M059J (cell line): ENCODE data around the gene NTPCR. TPM values are rescaled to one million over a fixed set of nuclear protein-coding genes. Genes with fewer than 3 reads are reported as not detected.
"Not testable (repeated sequence)": the region's sequence is repeated elsewhere in the genome, so short reads cannot be mapped to it uniquely, and the experiment has no call there.

ENCODE experiments used
- DNase-seq: peaks from one replicate; pipeline ENCODE4 v3.0.0-alpha.2; 2012; ENCODE audit warnings: low read depth
- total RNA-seq: library from RNA; depleted of rRNA; stranded (reverse); fragments of >200 nt; shearing (Covaris generic); gene quantifications from 2 replicates; pipeline ENCODE4 v1.2.3, GENCODE V29; 2014; rRNA removed

Gene NTPCR, protein sequence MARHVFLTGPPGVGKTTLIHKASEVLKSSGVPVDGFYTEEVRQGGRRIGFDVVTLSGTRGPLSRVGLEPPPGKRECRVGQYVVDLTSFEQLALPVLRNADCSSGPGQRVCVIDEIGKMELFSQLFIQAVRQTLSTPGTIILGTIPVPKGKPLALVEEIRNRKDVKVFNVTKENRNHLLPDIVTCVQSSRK
- total RNA-seq: 67.2 and 92.3 TPM in 2 replicates

DNA sequence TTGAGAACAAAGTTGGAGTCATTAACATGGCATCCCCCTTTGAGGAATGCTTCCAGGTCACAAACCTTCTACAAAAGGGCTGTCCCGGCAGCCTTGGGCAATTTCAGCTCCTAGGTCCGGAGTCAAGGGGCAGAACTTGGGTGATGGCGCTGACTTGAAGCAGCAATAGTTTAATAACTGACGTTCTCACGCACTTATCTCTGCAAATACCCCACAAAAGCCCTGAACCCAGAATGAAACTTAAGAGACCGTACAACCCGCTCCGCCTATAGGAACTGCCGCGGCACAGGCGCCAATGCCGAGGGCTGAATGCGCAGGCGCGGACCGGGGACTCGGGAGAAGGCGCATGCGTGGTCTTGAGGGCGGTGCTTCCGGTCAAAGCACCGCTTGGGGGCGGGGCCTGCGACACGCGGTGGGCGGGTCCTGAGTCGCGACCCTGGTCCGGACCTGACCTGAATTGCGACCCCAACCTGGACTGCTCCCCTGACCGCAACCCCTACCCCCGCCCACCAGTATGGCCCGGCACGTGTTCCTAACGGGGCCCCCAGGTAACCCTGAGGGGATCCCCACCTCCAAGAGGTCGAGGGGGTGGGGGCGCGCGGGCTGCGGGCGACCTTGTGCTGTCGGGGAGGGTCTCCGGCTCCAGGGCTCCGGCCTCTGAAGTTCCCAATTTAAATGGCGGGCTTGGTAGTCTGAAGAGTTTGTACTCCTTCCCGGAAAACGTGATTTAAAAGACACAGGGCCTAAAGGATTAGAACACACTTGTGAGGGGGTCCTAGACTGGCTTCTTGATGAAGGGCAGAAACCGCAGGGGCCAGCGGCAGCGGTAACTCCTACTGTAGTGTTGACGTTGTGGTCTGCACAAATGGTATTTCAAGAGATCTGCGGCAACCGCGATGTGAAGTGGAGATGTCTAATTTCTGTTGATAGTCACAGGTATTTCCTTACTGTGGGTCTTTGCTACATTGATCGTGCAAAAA lies at the start of gene NTPCR:
Gene NTPCR, plus strand, starts transcription at position 415 of the 980 bp plus-strand sequence. Its CDS starts 100 bp downstream, at position 515.
- DNase-seq: peak; percentile 91

DNA sequence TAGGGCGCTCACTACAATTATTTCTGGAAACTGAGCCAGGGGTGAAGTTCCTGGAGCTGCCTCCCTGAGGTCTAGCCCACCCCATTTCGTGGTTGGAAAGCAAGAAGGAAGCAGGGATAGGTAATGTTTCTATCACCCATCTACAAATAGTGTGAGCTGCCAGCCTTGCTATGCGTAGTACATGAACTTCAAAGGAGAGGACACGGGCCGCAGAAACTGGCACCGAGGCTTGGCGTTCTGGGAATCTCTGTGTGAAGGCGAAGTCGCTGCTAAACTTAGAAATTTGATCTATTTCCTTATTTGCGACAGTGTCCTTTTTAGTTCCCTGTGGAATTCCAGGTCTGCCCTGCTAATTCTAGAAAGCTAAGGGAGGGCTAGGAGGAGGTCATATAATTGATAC lies 49.6 kb upstream of the NTPCR start:
- DNase-seq: no peak

DNA sequence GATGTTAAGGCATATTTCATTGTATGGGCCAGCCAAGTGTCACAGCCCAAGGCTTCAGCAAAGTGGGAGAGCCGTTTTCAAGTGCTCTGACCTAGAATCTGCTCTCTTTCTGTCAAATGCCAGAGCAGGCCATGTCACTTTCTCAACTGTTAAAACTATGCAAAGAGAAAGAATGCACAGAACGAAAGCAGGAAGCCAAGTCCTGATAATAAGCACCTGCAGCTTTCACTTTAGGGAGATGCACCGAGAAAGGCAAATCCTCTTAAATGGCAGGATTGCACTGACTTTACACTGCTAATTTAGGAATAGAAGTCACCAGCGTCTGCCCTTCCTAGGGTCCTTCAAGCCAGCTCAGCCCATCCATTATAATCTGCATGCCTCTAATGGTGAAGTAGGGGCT lies 49.2 kb upstream of the NTPCR start:
- no peak for DNase-seq

DNA sequence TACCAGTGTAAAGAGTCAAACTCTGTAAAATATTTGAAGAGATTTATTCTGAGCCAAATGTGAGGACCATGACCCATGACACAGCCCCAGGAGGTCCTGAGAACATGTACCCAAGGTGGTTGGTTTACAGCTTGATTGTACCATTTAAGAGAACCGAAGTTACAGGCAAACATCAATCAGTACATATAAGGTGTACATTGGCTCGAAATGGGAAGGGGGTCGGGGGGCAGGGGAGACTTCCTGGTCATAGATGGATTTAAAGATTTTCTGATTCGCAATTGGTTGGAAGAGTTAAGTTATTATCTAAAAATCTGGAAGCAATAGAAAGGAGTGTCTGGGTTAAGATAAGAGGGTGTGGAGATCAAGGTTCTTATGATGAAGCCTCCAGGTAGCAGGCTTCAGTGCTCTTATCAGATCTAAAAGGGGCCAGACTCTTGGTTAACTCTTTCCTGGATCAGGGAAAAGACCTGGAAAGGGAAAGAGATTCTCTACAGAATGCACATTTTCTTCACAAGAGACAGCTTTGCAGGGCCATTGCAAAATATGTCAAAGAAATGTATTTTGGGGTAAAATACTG lies 47.5 kb upstream of the NTPCR start:
- DNase-seq: no peak

DNA sequence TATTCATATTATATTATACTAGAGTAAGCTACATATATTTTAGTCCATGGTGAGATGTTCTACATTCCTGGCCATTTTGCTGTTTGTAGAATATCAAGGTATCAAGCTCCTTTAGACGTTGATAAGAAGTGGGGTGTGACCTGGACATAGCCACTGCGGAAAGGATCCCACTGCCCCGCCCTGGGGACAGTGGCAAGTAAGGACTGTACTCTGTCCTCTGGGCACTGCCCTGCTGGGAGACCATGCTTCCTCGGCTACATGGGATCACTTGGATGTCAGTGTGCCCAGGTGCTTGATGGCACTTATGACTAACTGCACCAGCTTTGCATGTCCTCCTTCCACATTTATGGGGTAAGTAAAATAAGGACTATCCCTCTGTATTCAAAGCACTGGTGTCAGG lies 46.3 kb upstream of the NTPCR start:
- DNase-seq: no peak

DNA sequence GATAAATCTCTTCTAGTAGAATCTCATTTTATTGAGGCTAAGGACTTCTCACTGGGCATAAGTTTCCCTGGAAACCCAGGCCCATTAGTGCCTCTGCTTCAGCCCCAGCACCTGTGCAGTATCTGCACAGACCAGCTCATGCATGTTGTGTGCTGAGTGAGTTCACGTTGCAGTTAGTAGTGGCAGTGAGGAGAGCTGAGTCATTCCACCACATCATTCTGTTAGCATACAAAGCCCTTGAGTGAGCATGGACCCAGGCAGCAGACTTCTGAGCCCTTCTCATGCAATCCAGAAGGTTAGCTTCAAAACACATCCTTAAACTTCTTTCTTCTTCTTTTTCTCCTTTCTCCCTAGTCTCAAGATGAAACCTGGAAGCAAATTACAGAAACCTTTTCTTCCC lies 45.8 kb upstream of the NTPCR start:
- DNase-seq: peak; percentile 86

DNA sequence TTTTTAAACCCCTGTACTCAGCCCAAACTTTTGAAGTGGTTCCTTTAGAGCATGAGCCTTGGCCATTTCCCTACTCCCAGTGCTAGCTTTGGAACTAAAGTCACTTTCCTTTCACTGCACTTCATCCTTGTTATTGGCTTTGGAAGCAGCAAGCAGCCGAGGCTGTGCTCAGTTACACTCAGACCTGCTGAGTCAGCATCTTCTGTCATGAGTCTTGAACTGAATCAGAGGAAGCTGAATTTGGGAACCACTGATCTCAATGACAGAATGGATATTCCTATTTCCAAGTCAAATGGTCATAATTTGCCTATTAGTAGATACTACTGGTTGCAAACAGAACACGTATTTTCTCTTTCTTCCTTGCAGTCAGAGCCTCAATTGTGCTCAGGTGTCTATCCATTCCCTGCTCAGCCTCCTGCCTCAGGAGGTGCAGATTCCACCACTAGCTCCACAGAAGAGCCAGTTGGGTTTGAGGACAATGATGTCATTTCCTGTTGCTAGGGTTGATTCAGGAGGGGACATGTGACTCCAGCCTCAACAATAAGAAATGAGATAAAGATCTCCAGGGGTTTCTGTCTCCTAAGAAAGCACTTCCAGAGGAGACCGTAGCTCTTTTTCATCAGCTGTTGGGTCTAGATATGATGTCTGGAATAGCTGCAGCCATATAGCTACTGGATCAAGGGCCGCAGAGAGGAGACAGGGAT lies 44.9 kb upstream of the NTPCR start:
- DNase-seq: peak; percentile 59

DNA sequence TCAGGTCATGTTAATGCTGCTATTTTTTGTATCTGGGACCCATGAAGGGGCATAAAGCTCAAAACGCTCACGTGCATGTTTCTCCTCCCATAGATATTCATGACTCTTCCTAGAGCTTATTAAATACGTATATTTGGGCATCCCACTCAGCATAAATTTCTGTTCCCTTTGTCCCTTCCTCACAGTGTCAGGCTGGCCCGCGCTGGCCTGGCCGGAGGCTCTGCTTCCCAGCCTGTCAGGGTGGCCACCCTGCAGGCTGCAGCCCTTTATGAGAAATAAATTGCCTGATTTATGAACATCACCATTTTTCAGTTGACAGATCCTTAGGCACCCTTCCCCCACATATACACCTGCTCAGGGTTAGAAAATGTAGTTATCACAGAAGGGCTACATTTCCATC lies 44.0 kb upstream of the NTPCR start:
- DNase-seq: no peak

DNA sequence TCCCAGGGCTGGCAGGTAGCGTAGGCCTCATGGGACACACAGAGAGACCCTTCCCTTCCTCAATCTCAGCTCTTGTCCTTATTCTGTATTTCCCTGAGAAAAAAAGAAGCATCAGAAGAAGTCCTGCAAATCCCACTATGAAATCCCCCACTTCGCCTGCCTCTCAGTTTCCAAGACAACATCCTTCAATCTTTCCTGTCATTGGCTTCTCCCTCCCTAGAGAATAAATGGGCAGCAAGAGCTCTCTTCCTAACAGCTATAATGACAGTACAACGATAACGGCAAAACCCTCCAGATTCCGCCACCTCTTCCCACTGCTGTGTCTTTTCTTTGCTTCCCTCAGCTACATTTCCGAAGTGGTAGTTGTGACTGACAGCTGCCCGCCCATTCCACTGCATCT lies 41.6 kb upstream of the NTPCR start:
- no peak for DNase-seq

DNA sequence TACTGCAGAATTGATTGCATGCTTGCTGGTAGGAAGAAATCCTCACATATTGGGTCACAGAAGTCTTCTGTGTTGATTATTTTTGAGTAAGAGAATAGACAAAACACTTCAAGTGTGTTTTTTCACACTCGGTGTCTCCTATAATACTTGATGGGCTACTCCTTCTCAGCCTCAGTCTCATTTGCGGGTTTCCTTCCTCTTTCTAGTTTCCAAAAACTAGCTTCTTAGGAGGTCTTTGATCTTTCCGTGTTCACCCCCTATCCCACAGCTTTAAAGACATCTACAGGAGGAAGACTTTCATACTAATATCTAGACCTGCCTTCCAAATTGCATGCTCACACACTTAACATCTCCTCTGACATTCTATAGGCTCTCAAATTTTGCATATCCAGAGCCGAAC lies 40.7 kb upstream of the NTPCR start:
- DNase-seq: no peak

DNA sequence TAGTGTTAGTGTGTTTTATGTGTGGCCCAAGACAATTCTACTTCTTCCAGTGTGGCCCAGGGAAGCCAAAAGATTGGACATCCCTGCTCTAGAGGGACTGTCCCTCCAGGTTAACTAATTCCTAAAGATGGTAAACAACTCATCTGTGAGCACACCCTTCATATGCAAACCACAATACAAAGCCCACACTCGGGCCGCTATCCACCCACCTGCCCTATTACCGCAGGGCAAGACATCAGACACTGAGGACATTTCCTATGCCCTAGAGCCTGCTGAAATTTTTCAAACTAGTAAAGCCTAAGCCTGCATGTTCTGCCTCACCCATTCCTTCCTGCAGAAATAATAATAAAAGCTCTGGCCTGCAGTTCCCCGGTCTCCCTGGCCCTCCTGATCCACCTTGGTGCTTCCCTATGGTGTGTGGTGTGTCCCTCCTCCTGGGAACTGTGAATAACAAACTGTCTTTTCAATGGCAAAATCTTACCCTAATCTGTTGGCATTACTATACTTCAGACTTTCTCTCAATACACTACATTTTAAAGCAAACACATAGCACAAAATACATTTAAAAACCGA lies 39.3 kb upstream of the NTPCR start:
- no peak for DNase-seq

DNA sequence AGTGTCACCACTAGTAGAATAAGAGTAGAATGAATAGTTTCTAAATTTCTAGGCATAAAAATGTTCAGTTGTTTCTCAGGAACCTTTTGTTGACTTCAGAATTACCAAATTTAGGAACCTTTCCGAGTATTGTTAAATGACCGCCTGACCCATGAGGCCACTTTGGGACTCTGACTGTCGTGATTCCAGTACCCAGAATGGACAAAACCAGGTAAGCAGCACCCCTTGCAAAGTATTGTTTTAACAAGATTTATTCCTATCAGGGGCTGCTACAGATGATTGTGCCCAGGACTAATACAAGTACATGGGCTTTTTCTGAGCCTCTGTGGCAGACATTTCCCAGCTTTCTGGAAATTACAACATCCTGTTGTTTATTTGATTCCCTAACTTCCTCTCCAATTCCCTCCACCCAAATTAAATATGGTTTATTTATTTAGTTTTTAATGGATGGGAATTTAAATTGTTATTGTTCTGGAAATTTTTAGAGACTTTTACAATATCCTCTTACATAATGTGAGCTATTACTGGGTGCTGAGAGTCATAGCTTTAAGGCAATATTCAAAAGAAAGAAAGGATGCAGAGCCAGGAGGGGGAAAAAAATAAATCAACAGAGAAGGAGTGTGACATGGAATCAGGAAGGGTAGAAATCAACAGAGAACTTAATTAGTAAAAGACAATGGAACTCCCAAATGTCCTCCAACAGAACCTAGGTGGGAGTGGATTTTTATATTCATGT lies 37.4 kb upstream of the NTPCR start:
- DNase-seq: peak; percentile 12

DNA sequence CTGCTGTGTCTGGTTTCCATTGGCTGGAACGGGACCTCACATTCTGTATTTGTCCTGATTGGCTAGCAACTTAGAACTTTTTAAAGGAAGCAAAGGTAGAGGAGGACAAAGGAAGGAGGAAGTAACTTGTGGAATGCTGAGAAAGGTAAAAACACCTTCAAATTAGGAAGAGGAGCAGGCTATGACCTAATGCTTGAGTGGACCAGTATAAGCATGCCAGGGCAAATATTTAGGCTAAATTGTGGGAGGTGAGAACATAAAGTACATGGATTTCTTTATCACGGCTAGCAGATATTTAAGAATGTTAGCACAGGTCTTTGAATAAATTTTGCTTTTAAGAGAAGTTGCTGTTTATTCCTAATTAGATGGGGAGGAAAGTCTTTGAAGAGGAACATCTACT lies 36.1 kb upstream of the NTPCR start:
- not testable (repeated sequence) for DNase-seq

DNA sequence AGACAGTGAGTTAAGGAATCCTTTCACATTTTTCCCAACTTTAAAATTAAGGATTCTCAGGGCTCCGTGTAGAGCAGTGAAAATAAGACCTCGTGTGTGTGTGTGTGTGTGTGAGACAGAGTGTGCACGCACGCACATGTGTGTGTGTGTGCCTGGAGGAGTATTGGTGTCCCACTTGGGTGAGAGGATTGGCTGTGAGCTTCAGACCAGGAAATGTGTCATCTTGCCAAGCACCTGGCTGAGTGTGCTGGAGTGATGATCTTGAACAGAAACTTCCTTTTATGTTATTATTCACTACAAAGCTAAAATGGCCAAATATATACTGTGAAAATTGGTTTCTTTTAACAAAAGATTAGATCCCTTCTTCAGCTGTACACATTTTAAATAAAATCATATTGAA lies 35.2 kb upstream of the NTPCR start:
- DNase-seq: no peak

DNA sequence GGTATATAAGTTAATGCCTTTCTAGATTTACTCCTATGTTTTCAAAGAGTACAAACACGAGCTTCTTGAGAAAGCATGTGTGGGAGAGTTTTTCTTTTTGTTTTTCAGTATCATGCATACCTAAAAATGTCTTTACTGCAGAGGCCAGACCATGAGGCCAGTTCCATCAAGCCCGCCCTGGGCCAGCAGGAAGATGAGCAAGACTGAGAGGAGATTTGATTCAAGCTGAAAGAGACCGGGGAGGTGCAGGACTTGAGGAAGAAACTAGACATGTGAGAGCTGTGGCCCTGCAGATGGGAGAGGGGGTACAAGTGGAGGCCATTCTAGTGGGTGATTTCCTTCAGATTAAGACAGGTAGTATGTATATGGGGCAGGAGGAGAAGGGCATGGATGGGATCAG lies 33.4 kb upstream of the NTPCR start:
- no peak for DNase-seq

DNA sequence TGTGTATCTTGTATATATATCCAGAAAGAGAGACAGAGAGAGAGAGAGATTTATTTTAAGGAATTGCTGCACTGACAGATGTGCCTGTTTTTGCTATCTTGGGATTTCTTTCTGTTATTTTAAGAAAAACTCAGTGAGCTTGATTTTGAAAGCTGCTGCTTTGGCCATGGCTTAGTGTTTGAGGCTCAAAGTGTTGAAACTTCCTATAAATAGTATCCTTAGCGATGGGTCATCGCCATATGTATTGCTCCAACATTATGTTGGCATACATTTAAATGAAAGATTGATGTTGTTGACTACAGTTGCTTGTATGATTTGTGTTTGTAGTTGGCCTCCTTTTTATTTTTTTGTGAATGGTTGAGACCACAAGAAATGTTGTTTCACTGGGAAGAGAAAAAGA lies 29.0 kb upstream of the NTPCR start:
- DNase-seq: no peak

DNA sequence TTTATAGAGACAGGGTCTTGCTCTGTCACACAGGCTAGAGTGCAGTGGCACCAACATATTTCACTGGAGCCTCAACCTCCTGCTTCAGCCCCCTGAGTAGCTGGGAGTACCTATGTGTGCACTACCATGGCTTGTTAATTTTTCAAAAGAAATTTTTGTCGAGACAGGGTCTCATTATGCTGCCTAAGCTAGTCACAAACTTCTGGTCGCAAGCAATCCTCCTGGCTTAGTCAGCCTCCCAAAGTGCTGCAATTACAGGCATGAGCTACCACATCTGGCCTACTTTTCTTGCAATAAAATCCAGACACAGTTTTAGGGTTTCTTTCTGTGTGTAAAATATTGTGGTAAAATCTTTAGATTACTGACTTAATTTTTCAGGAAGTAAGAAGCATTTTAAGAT lies 27.9 kb upstream of the NTPCR start:
- peak; percentile 78 for DNase-seq

DNA sequence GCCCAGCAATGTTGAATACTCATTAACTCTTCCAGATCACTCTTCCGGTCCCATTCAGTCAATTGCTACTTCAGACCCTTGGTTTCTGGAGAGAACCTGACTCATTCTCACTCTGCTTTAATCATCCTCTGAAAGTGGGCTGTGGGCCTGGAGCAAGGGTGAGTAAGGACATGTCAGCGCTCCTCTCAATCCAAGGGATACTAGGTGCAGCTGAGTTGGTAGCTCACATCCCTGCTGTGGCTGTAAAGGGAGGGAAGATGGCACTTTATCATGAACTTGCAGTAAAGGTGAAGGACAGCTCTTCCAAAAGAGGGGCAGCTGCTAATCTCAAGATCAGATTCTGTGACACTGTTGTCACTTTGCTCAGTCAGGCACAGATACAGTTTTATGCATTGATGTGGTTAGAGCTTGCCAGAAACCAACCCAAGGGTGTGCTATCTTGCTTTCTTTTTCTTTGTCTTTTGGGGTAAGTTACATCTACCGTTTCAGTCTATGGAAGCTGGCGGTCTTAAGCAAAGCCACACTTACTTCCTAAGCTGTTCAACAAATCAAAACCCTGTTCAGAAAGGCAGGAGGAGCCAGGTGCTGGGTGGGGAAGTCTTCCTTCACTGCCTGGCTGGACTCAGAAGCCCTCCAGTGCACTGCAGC lies 26.5 kb upstream of the NTPCR start:
- peak; percentile 91 for DNase-seq

DNA sequence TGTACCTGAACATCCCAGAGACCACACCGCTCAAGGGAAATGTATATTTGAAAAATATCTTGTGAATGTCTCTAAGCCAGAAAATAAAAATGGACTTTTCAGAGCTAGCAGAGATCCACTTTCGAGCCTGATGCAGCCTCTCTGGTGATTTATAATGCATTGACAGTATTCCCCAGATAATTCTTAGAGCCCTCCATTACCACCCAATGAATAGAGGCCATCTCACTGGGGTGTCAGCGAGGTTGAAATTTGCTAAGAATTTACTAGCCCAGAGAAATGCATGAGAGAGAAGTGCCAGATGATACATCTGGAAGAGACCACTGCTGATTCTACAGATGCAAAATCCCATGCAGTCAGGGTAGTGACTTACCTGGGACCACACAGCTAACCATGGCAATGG lies 25.5 kb upstream of the NTPCR start:
- no peak for DNase-seq

DNA sequence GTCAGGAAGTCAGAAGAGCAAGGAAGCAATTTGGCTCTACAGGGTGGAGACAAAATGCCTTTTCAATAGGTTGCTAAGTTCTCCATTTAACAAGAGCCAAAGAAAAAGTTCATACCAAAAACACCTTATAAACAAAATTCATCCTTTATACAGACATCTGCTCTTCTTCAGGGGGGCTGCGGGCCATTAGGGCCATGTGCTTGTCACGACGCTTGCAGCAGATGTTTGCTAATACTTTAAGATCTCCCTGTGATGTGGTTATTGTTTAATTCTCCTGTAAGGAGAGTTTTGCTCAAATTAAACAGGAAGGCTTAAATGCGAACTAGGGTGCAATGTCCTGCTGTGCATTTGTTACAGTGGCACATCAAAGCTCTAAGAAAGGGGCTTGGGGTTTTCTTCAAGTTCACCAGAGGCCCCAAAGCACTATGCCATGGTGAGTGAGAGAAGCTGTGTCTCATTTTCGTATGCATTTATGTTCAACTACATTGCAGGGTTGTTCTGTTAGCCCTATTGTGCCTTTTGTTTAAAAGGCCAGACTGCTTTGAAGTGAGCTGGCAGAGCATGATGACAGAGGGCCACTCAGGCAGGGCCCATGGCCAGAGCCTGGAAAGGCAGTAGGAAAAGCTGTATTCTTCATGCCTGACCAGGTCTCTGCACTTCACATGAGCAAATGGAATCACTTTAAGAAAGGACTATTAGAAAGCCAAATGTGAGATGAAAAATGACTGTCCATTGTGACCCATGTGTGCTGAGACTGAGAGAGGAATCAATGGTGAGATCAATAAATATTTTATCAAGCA lies 24.8 kb upstream of the NTPCR start:
- DNase-seq: peak; percentile 34
